Measurements from ENCODE around the gene NAAA.

Gene NAAA

DNA sequence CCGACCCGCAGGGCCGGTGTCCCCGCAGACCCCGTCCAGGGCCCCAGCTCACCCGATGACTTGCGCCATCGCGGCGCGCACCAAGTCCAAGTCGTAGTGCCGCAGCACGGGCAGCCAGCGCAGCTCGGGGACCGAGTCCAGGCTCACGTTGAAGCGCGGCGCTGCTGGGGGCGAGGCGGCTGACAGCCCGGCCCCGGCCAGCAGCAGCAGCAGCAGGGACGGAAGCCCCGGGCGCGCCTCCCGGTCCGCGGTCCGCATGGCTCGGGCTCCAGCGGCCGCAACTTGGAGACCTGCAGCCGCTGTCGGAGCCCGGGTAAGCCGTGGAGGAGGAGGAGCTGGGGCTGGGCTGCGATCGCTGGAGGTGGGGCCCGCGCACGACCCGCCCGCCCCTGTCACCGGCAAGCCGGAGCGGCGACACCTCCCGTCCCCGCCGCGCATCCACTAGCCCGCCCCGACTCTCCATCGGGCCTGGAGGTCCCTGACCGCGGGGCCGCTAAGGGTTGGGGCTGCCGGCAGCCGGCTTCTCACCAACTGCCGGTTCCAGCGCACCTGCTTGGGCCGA lies at the start of gene NAAA:
Gene NAAA (minus strand): TSS at position 322 of the 562 bp plus-strand sequence. CDS start 64 bp downstream, at position 258.
- TF ChIP-seq, protein P1, sequence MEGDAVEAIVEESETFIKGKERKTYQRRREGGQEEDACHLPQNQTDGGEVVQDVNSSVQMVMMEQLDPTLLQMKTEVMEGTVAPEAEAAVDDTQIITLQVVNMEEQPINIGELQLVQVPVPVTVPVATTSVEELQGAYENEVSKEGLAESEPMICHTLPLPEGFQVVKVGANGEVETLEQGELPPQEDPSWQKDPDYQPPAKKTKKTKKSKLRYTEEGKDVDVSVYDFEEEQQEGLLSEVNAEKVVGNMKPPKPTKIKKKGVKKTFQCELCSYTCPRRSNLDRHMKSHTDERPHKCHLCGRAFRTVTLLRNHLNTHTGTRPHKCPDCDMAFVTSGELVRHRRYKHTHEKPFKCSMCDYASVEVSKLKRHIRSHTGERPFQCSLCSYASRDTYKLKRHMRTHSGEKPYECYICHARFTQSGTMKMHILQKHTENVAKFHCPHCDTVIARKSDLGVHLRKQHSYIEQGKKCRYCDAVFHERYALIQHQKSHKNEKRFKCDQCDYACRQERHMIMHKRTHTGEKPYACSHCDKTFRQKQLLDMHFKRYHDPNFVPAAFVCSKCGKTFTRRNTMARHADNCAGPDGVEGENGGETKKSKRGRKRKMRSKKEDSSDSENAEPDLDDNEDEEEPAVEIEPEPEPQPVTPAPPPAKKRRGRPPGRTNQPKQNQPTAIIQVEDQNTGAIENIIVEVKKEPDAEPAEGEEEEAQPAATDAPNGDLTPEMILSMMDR (IDR thresholded peaks at IDR 0.05; ENCODE audit: borderline replicate concordance, control extremely low read depth, extremely low read depth, insufficient read depth, missing control alignments): peak; percentile 61
- peak; percentile 90 for DNase-seq (ENCODE audit: low spot score)
- in situ Hi-C loops (cut with MboI; ENCODE audit: low sequenced_read_pairs, unreplicated experiment): no loop called here

DNA sequence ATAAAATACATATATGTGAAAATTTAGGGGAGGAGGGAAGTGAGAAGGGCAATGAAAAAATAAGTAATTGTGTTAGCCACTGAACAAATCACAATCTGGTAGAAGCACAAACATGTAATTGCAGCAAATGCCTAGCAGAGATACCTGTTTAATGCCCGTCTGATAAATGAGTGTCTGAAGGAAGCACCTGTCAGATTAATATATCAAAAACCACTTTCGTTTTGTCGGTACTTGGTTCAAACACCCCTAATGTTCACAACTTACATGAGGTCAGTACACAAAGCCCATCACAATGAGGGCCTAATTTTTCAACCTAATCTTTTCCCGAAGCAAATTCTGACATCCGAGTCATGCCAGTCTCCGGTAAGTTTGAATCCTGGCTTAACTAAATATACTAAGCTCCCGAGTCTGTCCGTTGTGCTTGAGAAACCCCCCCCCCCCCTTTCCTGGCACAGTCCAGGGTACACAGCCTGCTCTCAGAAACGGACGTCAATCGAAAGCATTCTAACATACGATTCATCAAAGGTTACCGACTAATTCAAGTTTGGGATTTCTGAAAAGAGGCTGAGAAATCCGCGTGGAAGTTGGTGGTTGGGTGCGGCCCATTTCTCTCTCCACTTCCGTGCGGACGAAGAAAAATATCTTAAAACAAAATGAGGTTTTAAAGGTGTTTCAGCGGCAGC lies 49.2 kb upstream of the NAAA start:
- TF ChIP-seq, protein P1 (IDR thresholded peaks at IDR 0.05; ENCODE audit: borderline replicate concordance, control extremely low read depth, extremely low read depth, insufficient read depth, missing control alignments): no peak
- in situ Hi-C loops (cut with MboI; ENCODE audit: low sequenced_read_pairs, unreplicated experiment): no loop called here
- no peak for DNase-seq (ENCODE audit: low spot score)

DNA sequence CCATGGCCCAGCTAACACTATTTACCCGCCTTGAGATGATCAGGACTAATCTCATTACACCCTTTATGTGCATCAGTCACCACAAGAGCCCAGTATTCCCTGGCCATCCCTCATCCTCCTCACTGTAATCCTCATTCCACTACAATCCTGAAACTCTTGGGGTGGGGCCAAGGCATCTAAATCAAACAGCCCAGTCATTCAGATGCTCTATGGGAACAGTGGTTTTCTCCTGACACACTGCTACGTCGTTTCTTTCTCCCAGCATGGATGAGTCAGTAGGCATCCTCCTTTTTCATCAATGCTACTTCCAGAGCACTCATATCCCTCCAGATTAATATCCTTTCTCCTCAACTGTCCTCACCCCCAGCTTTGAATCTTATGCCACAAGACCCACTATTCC lies 44.3 kb upstream of the NAAA start:
- in situ Hi-C loops (cut with MboI; ENCODE audit: low sequenced_read_pairs, unreplicated experiment): no loop called here
- no peak for DNase-seq (ENCODE audit: low spot score)
- TF ChIP-seq, protein P1 (IDR thresholded peaks at IDR 0.05; ENCODE audit: borderline replicate concordance, control extremely low read depth, extremely low read depth, insufficient read depth, missing control alignments): no peak

DNA sequence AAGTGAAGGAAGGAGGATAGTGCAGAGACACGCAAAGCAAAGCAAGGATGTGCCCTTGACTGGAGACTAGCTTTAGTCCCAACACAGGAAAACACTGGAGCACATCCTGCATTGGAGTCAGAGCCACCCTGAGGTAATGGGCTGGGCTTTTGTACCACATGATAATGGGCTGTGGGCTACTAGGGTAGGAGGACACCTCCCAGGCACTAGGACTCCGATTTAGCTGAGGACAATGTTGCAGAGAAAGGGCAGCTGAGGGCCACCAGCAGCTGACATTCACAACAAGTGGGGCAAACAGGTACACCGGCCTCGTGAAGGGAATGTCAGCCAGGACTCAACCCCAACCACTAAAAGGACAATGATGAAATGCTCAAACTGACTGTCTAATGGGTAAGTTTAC lies 39.8 kb upstream of the NAAA start:
- no peak for DNase-seq (ENCODE audit: low spot score)
- in situ Hi-C loops (cut with MboI; ENCODE audit: low sequenced_read_pairs, unreplicated experiment): no loop called here
- TF ChIP-seq, protein P1 (IDR thresholded peaks at IDR 0.05; ENCODE audit: borderline replicate concordance, control extremely low read depth, extremely low read depth, insufficient read depth, missing control alignments): no peak

DNA sequence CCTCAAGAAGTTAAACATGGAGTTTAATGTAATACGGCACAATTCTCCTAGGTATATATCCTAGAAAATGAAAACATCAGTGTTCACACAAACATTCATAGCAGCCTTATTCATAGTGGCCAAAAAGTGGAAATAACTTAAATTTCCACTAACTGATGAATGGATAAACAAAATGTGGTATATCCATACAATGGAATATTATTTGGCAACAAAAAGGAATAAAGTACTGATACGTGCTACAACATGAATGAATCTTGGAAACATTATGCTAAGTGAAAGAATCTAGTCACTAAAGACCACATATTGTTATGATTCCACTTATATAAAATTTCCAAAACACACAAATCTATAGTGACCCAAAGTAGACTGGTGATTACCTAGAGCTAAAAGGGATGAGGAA lies 35.4 kb upstream of the NAAA start:
- DNase-seq (ENCODE audit: low spot score): no peak
- TF ChIP-seq, protein P1 (IDR thresholded peaks at IDR 0.05; ENCODE audit: borderline replicate concordance, control extremely low read depth, extremely low read depth, insufficient read depth, missing control alignments): no peak
- in situ Hi-C loops (cut with MboI; ENCODE audit: low sequenced_read_pairs, unreplicated experiment): no loop called here

DNA sequence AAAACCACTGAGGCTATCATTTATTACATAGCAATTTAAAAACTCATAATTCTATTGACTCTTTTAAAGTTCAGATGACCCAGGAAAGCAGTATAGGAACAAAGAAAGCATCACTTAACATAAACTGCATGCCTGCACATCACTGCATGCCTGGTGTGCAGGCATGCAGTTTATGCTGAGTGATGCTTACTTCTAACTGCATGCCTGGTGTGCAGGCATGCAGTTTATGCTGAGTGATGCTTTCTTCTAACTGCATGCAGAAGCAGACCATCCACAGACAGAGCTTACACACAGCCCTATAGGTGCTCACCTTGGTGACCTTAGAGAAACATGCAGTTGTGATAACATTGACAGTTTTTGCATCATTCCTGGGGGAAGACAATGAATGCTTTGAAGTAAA lies 33.0 kb upstream of the NAAA start:
- TF ChIP-seq, protein P1 (IDR thresholded peaks at IDR 0.05; ENCODE audit: borderline replicate concordance, control extremely low read depth, extremely low read depth, insufficient read depth, missing control alignments): no peak
- in situ Hi-C loops (cut with MboI; ENCODE audit: low sequenced_read_pairs, unreplicated experiment): no loop called here
- no peak for DNase-seq (ENCODE audit: low spot score)
